NB4 (cell line): ENCODE results near the gene CLEC20A.

Experiments used
- MYC ChIP-seq: IDR thresholded peaks from 2 replicates; pipeline ENCODE4 v1.6.1; 2011; ENCODE audit warnings: low read depth, low read length
- POLR2A ChIP-seq: IDR thresholded peaks from 2 replicates; pipeline ENCODE4 v1.6.1; 2011; ENCODE audit warnings: mild to moderate bottlenecking; ENCODE audit not compliant: insufficient read length; ENCODE audit errors: extremely low read depth
- TF ChIP-seq, protein P1 (sequence below): IDR thresholded peaks from one replicate; pipeline ENCODE4 v1.5.1; 2012; ENCODE audit warnings: low read depth, low read length
- TF ChIP-seq, protein P2 (sequence below): IDR thresholded peaks from 2 replicates; pipeline ENCODE4 v1.6.1; 2011; ENCODE audit warnings: low read depth, low read length

DNA sequence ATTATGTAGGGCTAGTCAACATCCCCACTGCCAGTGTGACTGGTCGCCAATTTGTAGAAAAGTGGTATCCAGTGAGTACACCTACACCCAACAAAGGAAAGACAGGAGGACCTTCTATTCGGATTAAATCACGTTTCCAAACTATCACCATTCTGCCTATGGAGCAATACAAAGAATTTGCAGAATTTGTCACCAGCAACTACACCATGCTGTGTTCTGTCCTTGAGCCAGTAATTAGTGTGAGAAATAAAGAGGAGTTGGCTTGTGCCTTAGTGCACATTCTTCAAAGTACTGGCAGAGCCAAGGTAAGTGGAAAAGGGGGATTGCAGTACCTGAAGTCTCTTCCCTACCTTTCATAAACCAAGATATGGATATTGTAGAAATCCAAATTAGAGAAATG lies 53.8 kb downstream of the CLEC20A start:
- TF ChIP-seq, protein P1, sequence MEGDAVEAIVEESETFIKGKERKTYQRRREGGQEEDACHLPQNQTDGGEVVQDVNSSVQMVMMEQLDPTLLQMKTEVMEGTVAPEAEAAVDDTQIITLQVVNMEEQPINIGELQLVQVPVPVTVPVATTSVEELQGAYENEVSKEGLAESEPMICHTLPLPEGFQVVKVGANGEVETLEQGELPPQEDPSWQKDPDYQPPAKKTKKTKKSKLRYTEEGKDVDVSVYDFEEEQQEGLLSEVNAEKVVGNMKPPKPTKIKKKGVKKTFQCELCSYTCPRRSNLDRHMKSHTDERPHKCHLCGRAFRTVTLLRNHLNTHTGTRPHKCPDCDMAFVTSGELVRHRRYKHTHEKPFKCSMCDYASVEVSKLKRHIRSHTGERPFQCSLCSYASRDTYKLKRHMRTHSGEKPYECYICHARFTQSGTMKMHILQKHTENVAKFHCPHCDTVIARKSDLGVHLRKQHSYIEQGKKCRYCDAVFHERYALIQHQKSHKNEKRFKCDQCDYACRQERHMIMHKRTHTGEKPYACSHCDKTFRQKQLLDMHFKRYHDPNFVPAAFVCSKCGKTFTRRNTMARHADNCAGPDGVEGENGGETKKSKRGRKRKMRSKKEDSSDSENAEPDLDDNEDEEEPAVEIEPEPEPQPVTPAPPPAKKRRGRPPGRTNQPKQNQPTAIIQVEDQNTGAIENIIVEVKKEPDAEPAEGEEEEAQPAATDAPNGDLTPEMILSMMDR: no peak
- TF ChIP-seq POLR2A (no peak), MYC (no peak)
- TF ChIP-seq, protein P2, sequence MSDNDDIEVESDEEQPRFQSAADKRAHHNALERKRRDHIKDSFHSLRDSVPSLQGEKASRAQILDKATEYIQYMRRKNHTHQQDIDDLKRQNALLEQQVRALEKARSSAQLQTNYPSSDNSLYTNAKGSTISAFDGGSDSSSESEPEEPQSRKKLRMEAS: no peak
